Neural cell (in vitro differentiated cells): ENCODE results near the gene PTBP2. TPM values are rescaled to one million over a fixed set of nuclear protein-coding genes. Genes with fewer than 3 reads are reported as not detected.

Experiments used
- H2AFZ ChIP-seq: fragments of 200-600, 300-800 bp; sonication (generic), shearing (Covaris generic); 2 replicates; pipeline ENCODE4 v1.6.0; 2014; ENCODE audit warnings: low read depth, mild to moderate bottlenecking, antibody characterized with exemption, low read length, moderate library complexity
- H3F3A ChIP-seq: fragments of 200-600 bp; shearing (Covaris generic); 2 replicates; pipeline ENCODE4 v1.6.1; 2016; ENCODE audit warnings: mild to moderate bottlenecking, moderate library complexity, mixed read lengths, antibody characterized with exemption, low read length; ENCODE audit not compliant: insufficient read depth, poor library complexity, severe bottlenecking
- H3K27ac ChIP-seq: fragments of 200-600, 300-800 bp; sonication (generic), shearing (Covaris generic); 2 replicates; pipeline ENCODE4 v1.5.1; 2014; ENCODE audit warnings: mild to moderate bottlenecking, low read length, moderate library complexity
- H3K27me3 ChIP-seq: fragments of 300-800, 200-600 bp; sonication (generic), shearing (Covaris generic); 2 replicates; pipeline ENCODE4 v1.6.0; 2014; ENCODE audit warnings: mild to moderate bottlenecking, low read depth, low read length, moderate library complexity; ENCODE audit not compliant: insufficient read depth
- H3K36me3 ChIP-seq: fragments of 300-800, 200-600 bp; sonication (generic), shearing (Covaris generic); 2 replicates; pipeline ENCODE4 v1.5.1; 2014; ENCODE audit warnings: mild to moderate bottlenecking, antibody characterized with exemption, low read length, moderate library complexity; ENCODE audit not compliant: insufficient read depth
- H3K4me2 ChIP-seq: fragments of 300-800, 200-600 bp; sonication (generic), shearing (Covaris generic); 2 replicates; pipeline ENCODE4 v1.6.0; 2014; ENCODE audit warnings: mild to moderate bottlenecking, low read length
- H3K4me3 ChIP-seq: fragments of 300-800, 200-600 bp; sonication (generic), shearing (Covaris generic); 2 replicates; pipeline ENCODE4 v1.5.1; 2014; ENCODE audit warnings: mild to moderate bottlenecking, low read length, moderate library complexity
- H3K79me2 ChIP-seq: fragments of 200-600 bp; shearing (Covaris generic); replicated peaks from 2 replicates; pipeline ENCODE4 v1.6.0; 2014; ENCODE audit warnings: mild to moderate bottlenecking, low read length, moderate library complexity; ENCODE audit not compliant: insufficient read depth
- H3K9ac ChIP-seq: fragments of 300-800, 200-600 bp; sonication (generic), shearing (Covaris generic); 2 replicates; pipeline ENCODE4 v1.6.1; 2016; ENCODE audit warnings: mild to moderate bottlenecking, low read length, mixed read lengths
- H3K9me2 ChIP-seq: fragments of 200-600 bp; shearing (Covaris generic); 2 replicates; pipeline ENCODE4 v1.6.1; 2016; ENCODE audit warnings: mild to moderate bottlenecking, low read length, mixed read lengths; ENCODE audit not compliant: insufficient read depth
- H3K9me3 ChIP-seq: fragments of 200-600, 300-800 bp; sonication (generic), shearing (Covaris generic); 2 replicates; pipeline ENCODE4 v1.6.1; 2016; ENCODE audit warnings: mild to moderate bottlenecking, mixed run types, low read length, moderate library complexity, mixed read lengths
- H4K20me1 ChIP-seq: fragments of 200-600 bp; shearing (Covaris generic); 2 replicates; pipeline ENCODE4 v1.6.1; 2016; ENCODE audit warnings: mild to moderate bottlenecking, mixed run types; ENCODE audit not compliant: insufficient read depth
- CTCF ChIP-seq: fragments of 450-650 bp; IDR thresholded peaks from 2 replicates; pipeline ENCODE4 v1.5.1; 2014; ENCODE audit warnings: antibody characterized with exemption, mild to moderate bottlenecking, moderate library complexity; ENCODE audit not compliant: poor library complexity, severe bottlenecking
- EP300 ChIP-seq: fragments of 450-650 bp; conservative IDR thresholded peaks from 2 replicates; pipeline ENCODE4 v1.6.1; 2014; ENCODE audit warnings: antibody characterized with exemption, mild to moderate bottlenecking, moderate library complexity; ENCODE audit not compliant: poor library complexity, severe bottlenecking
- EZH2 ChIP-seq: fragments of 200-600, 300-800 bp; shearing (Covaris generic), sonication (generic); IDR thresholded peaks from 2 replicates; pipeline ENCODE4 v1.6.1; 2014; ENCODE audit warnings: antibody characterized with exemption, low read length, borderline replicate concordance, mild to moderate bottlenecking; ENCODE audit not compliant: insufficient read depth, poor library complexity, severe bottlenecking
- MXI1 ChIP-seq: fragments of 450-650 bp; conservative IDR thresholded peaks from 2 replicates; pipeline ENCODE4 v1.6.1; 2014; ENCODE audit warnings: antibody characterized with exemption, mild to moderate bottlenecking; ENCODE audit not compliant: poor library complexity, severe bottlenecking
- POLR2AphosphoS5 ChIP-seq: IDR thresholded peaks from 2 replicates; pipeline ENCODE4 v1.6.1; 2012
- RAD21 ChIP-seq: fragments of 450-650 bp; conservative IDR thresholded peaks from 2 replicates; pipeline ENCODE4 v1.6.1; 2014; ENCODE audit warnings: antibody characterized with exemption, mild to moderate bottlenecking, moderate library complexity
- REST ChIP-seq: IDR thresholded peaks from 2 replicates; pipeline ENCODE4 v1.6.1; 2012; ENCODE audit warnings: borderline replicate concordance
- SMC3 ChIP-seq: fragments of 450-650 bp; conservative IDR thresholded peaks from 2 replicates; pipeline ENCODE4 v1.6.1; 2014; ENCODE audit warnings: antibody characterized with exemption, mild to moderate bottlenecking, moderate library complexity; ENCODE audit not compliant: poor library complexity
- TAF1 ChIP-seq: IDR thresholded peaks from 2 replicates; pipeline ENCODE4 v1.6.1; 2012; ENCODE audit warnings: low read depth
- polyA plus RNA-seq: library from polyadenylated mRNA; depleted of rRNA; stranded (reverse); fragments of >200 nt; gene quantifications from 2 replicates; pipeline ENCODE4 v1.2.3, GENCODE V29; 2014

PTBP2 gene
- polyA plus RNA-seq, 1 donor from 2014 or later: 319 TPM

GRCh38 chr1:96722958-96723357 lies 1.4 kb downstream of the PTBP2 start:
- peak overlapping the region; percentile 94 for H3K4me2 ChIP-seq
- peak overlapping the region; percentile 74 for H3K4me3 ChIP-seq
- H2AFZ ChIP-seq: peak overlapping the region; percentile 86
- no peaks in the 10 kb centered on the region for H3K9me3 ChIP-seq
- peaks cover 54% of the 10 kb centered on the region for H3K79me2 ChIP-seq
- H4K20me1 ChIP-seq: no peaks in the 10 kb centered on the region
- H3K27me3 ChIP-seq: no peaks in the 10 kb centered on the region
- H3K27ac ChIP-seq: peak overlapping the region; percentile 96
- TF ChIP-seq POLR2AphosphoS5 (no peak), REST (no peak), CTCF (no peak), TAF1 (no peak), SMC3 (no peak), MXI1 (no peak), EP300 (no peak), EZH2 (no peak), RAD21 (no peak)
- H3K9ac ChIP-seq: peak overlapping the region; percentile 97
- H3F3A ChIP-seq: no peaks in the 10 kb centered on the region
- H3K9me2 ChIP-seq: no peaks in the 10 kb centered on the region
- peaks cover 4% of the 10 kb centered on the region for H3K36me3 ChIP-seq

- peaks cover 4% of the 10 kb centered on the region for H3K36me3 ChIP-seq
- no peaks in the 10 kb centered on the region for H4K20me1 ChIP-seq
- H3K27me3 ChIP-seq: no peaks in the 10 kb centered on the region
- H3K27ac ChIP-seq: peak overlapping the region; percentile 96
- no peaks in the 10 kb centered on the region for H3K9me2 ChIP-seq
- peak overlapping the region; percentile 94 for H3K4me2 ChIP-seq
- H3K9ac ChIP-seq: peak overlapping the region; percentile 97
- no peaks in the 10 kb centered on the region for H3F3A ChIP-seq
- peak overlapping the region; percentile 74 for H3K4me3 ChIP-seq
- no peaks in the 10 kb centered on the region for H3K9me3 ChIP-seq
- H2AFZ ChIP-seq: no peak overlapping the region
- peaks cover 59% of the 10 kb centered on the region for H3K79me2 ChIP-seq
- TF ChIP-seq EZH2 (no peak), EP300 (no peak), POLR2AphosphoS5 (no peak), CTCF (no peak), SMC3 (no peak), RAD21 (no peak), TAF1 (no peak), MXI1 (no peak), REST (no peak)
Observed at GRCh38 chr1:96723377-96723776, 1.8 kb downstream of the PTBP2 start.
